NCI-H146 (cell line): ENCODE data around the gene EFHD2.
"Not testable (repeated sequence)": the region's sequence is repeated elsewhere in the genome, so short reads cannot be mapped to it uniquely, and the experiment has no call there.

Experiments used
- DNase-seq: peaks from one replicate; lab custom pipeline; 2025; lab: John Stamatoyannopoulos, UW

EFHD2 gene

GRCh38 chr1:15409388-15410222 is at the start of gene EFHD2:
TSS of gene EFHD2 (plus strand) at chr1:15409888. CDS start at chr1:15409972, 84 bp downstream.
- DNase-seq, result peak; percentile 84

GRCh38 chr1:15360700-15361099 is 49.0 kb upstream of the EFHD2 start:
- DNase-seq, result no peak

- no peak for DNase-seq
These were observed 47.5 kb upstream of the EFHD2 start for GRCh38 chr1:15362096-15362736.

GRCh38 chr1:15362737-15363128 is 47.0 kb upstream of the EFHD2 start:
- DNase-seq, result no peak

- DNase-seq, result no peak
These were observed 44.9 kb upstream of the EFHD2 start for GRCh38 chr1:15364740-15365139.

- DNase-seq, result peak; percentile 5
These were observed 40.8 kb upstream of the EFHD2 start for GRCh38 chr1:15368888-15369287.

- DNase-seq, result no peak
These were observed 39.4 kb upstream of the EFHD2 start for GRCh38 chr1:15370268-15370667.

GRCh38 chr1:15370781-15371520 is 38.7 kb upstream of the EFHD2 start:
- DNase-seq, result peak; percentile 42

- no peak for DNase-seq
These were observed 37.8 kb upstream of the EFHD2 start for GRCh38 chr1:15371610-15372545.

- no peak for DNase-seq
These were observed 31.0 kb upstream of the EFHD2 start for GRCh38 chr1:15378729-15379128.

- DNase-seq, result not testable (repeated sequence)
These were observed 30.5 kb upstream of the EFHD2 start for GRCh38 chr1:15379151-15379550.

GRCh38 chr1:15380601-15381508 is 28.8 kb upstream of the EFHD2 start:
- DNase-seq, result no peak

- DNase-seq, result no peak
These were observed 27.9 kb upstream of the EFHD2 start for GRCh38 chr1:15381805-15382204.

GRCh38 chr1:15382601-15383518 is 26.8 kb upstream of the EFHD2 start:
- no peak for DNase-seq

- no peak for DNase-seq
These were observed 25.9 kb upstream of the EFHD2 start for GRCh38 chr1:15383810-15384209.

GRCh38 chr1:15384301-15384901 is 25.3 kb upstream of the EFHD2 start:
- no peak for DNase-seq

GRCh38 chr1:15385420-15385819 is 24.3 kb upstream of the EFHD2 start:
- no peak for DNase-seq

- DNase-seq, result no peak
These were observed 23.4 kb upstream of the EFHD2 start for GRCh38 chr1:15386164-15386749.
